Endothelial cell of umbilical vein (primary cell): Measurements from ENCODE around the gene GRAMD4. TPM values are rescaled to one million over a fixed set of nuclear protein-coding genes. Genes with fewer than 3 reads are reported as not detected.

Experiments
- BruUV-seq: library from RNA; stranded (reverse); fragments of 400-500 nt; replicated peaks from 2 replicates; lab custom pipeline; 2021; lab: Mats Ljungman, UMichigan
- CTCF ChIA-PET: fragments of 300-600, 350-600 bp; sonication (Branson Sonifier 250); formaldehyde crosslinking; loops from one replicate; lab custom pipeline; 2021; ENCODE audit warnings: antibody characterized with exemption, inconsistent platforms; lab: Charles Lee
- POLR2A ChIA-PET: fragments of 300-600, 350-600 bp; sonication (Branson Sonifier 250); formaldehyde crosslinking; loops from one replicate; lab custom pipeline; 2021; ENCODE audit warnings: antibody characterized with exemption, inconsistent platforms; lab: Charles Lee
- DNase-seq: peaks from one replicate; pipeline ENCODE4 v3.0.0-alpha.2; 2011; ENCODE audit warnings: low read depth, low spot score
- FAIRE-seq: peaks from 2 replicates; lab custom pipeline; 2011; peaks lifted over from hg19 to GRCh38; lab: Jason Lieb, UNC
- H2AFZ ChIP-seq: 2 replicates; pipeline ENCODE4 v1.6.0; 2012; ENCODE audit warnings: low read depth, low read length, control low read depth, inconsistent platforms
- H3K27ac ChIP-seq: 2 replicates; pipeline ENCODE4 v1.5.1; 2011; ENCODE audit warnings: low read depth, mild to moderate bottlenecking, control low read depth, low read length, moderate library complexity; ENCODE audit not compliant: insufficient read depth
- H3K27me3 ChIP-seq, 2 experiments: 2 replicates each; pipeline versions ENCODE4 v1.6.0 to v1.6.1; 2011; ENCODE audit warnings: low read length in 2 of 2, mixed read lengths in 1 of 2; ENCODE audit not compliant: control insufficient read depth in 2 of 2, insufficient read depth in 2 of 2
- H3K36me3 ChIP-seq, 2 experiments: 2 replicates in 1 of 2; 3 replicates in 1 of 2; pipeline ENCODE4 v1.5.1; 2011; ENCODE audit warnings: low read length in 2 of 2, mild to moderate bottlenecking in 1 of 2, moderate library complexity in 1 of 2; ENCODE audit not compliant: control insufficient read depth in 2 of 2, insufficient read depth in 2 of 2; ENCODE audit errors: extremely low read depth in 1 of 2
- H3K4me1 ChIP-seq: 3 replicates; pipeline ENCODE4 v1.5.1; 2011; ENCODE audit warnings: mild to moderate bottlenecking, low read length; ENCODE audit not compliant: control insufficient read depth, insufficient read depth; ENCODE audit errors: extremely low read depth
- H3K4me2 ChIP-seq: 2 replicates; pipeline ENCODE4 v1.6.1; 2011; ENCODE audit warnings: low read length, control low read depth, mixed read lengths; ENCODE audit not compliant: insufficient read depth
- H3K4me3 ChIP-seq, 3 experiments: fragments of 200-600 bp in 1 of 3; sonication (generic), shearing (Covaris generic) in 1 of 3; replicated peaks in 1 of 3; 2 replicates each; pipeline ENCODE4 v1.5.1; 2011 to 2016; ENCODE audit warnings: control low read depth in 3 of 3, low read length in 3 of 3, mild to moderate bottlenecking in 2 of 3, inconsistent platforms in 1 of 3, low read depth in 1 of 3, moderate library complexity in 1 of 3; ENCODE audit not compliant: insufficient read depth in 1 of 3
- H3K79me2 ChIP-seq: 2 replicates; pipeline ENCODE4 v1.6.0; 2012; ENCODE audit warnings: low read length, inconsistent platforms; ENCODE audit not compliant: control insufficient read depth, insufficient read depth
- H3K9ac ChIP-seq: replicated peaks from 2 replicates; pipeline ENCODE3; 2011; ENCODE audit warnings: low read length, control low read depth; ENCODE audit not compliant: insufficient read depth; ENCODE audit errors: extremely low read depth
- H3K9me1 ChIP-seq: replicated peaks from 3 replicates; pipeline ENCODE4 v1.6.0; 2011; ENCODE audit warnings: mild to moderate bottlenecking, low read length; ENCODE audit not compliant: control insufficient read depth, insufficient read depth; ENCODE audit errors: extremely low read depth
- H3K9me3 ChIP-seq: replicated peaks from 2 replicates; pipeline ENCODE4 v1.5.1; 2012; ENCODE audit warnings: low read length, inconsistent platforms; ENCODE audit not compliant: control insufficient read depth, insufficient read depth
- H4K20me1 ChIP-seq: replicated peaks from 2 replicates; pipeline ENCODE3; 2011; ENCODE audit warnings: mild to moderate bottlenecking, low read length; ENCODE audit not compliant: control insufficient read depth, insufficient read depth; ENCODE audit errors: extremely low read depth
- CTCF ChIP-seq, 2 donors: IDR thresholded peaks; 1 replicate in 1 of 2; 2 replicates in 1 of 2; pipeline ENCODE4 v1.5.1; 2011; ENCODE audit warnings: low read length in 2 of 2, mild to moderate bottlenecking in 2 of 2, moderate library complexity in 2 of 2, control low read depth in 1 of 2, inconsistent platforms in 1 of 2, low read depth in 1 of 2; ENCODE audit not compliant: insufficient read depth in 1 of 2; ENCODE audit errors: extremely low read depth in 1 of 2
- EZH2 ChIP-seq: IDR thresholded peaks from 2 replicates; pipeline ENCODE4 v1.6.1; 2012; ENCODE audit warnings: borderline replicate concordance, low read depth, mild to moderate bottlenecking, moderate library complexity, low read length, inconsistent platforms; ENCODE audit not compliant: severe bottlenecking
- FOS ChIP-seq: IDR thresholded peaks from 2 replicates; pipeline ENCODE4 v1.6.1; 2011; ENCODE audit warnings: mild to moderate bottlenecking, low read length, moderate library complexity, borderline replicate concordance; ENCODE audit not compliant: insufficient read depth
- JUN ChIP-seq: IDR thresholded peaks from 2 replicates; pipeline ENCODE4 v1.6.1; 2011; ENCODE audit warnings: borderline replicate concordance, low read depth; ENCODE audit not compliant: insufficient read length, insufficient read depth
- MAX ChIP-seq: IDR thresholded peaks from 2 replicates; pipeline ENCODE4 v1.6.1; 2011; ENCODE audit not compliant: insufficient read depth, insufficient read length
- MYC ChIP-seq: IDR thresholded peaks from one replicate; pipeline ENCODE4 v1.6.1; 2011; ENCODE audit warnings: mild to moderate bottlenecking, low read depth, low read length
- POLR2A ChIP-seq: IDR thresholded peaks from 2 replicates; pipeline ENCODE4 v1.6.1; 2012; ENCODE audit warnings: low read depth, mild to moderate bottlenecking, control low read depth, low read length
- POLR2AphosphoS5 ChIP-seq: IDR thresholded peaks from 2 replicates; pipeline ENCODE4 v1.6.1; 2012; ENCODE audit warnings: low read depth, mild to moderate bottlenecking, control low read depth, low read length, moderate library complexity; ENCODE audit not compliant: insufficient read depth
- dilution Hi-C: fragments of 300-500 bp; cut with MboI; formaldehyde crosslinking; loops from one replicate; pipeline ENCODE4 v1.15.0; 2019; ENCODE audit warnings: low sequenced_read_pairs; ENCODE audit not compliant: extremely low pct_ligation_motif_present
- intact Hi-C: fragments of 100-400 bp; cut with micrococcal nuclease; formaldehyde crosslinking; loops from one replicate; pipeline ENCODE4 v1.10.0; 2022
- polyA plus RNA-seq, 4 experiments: library from polyadenylated mRNA; depleted of rRNA in 3 of 4; stranded (reverse) in 3 of 4; unstranded in 1 of 4; fragments of >200 nt; gene quantifications; 2 replicates each; pipeline versions ENCODE4 v1.2.1 to v1.2.3, GENCODE V29; 2011 to 2012; ENCODE audit warnings: missing spikeins in 1 of 4
- total RNA-seq: library from RNA; stranded (reverse); gene quantifications from 2 replicates; pipeline ENCODE4 v1.2.3, GENCODE V29; 2021

The GRAMD4 gene
- total and polyA plus RNA-seq, 2 donors (not counting 3 experiments of a cell fraction or from before 2014, with no cell fraction given), result 5.9 to 14.8 TPM

- TF ChIP-seq CTCF (IDR thresholded peaks at IDR 0.05; ENCODE audit: extremely low read depth in 1 of 2, insufficient read depth in 1 of 2, low read depth in 1 of 2, low read length in 2 of 2) (no peak), POLR2A (no peak), POLR2AphosphoS5 (no peak), EZH2 (no peak), MAX (no peak), FOS (no peak), JUN (no peak), MYC (no peak)
These were observed 74.4 kb downstream of the GRAMD4 start for GRCh38 chr22:46694416-46695170.

More at GRCh38 chr22:46694416-46695170, 74.4 kb downstream of the GRAMD4 start:
- H3K27ac ChIP-seq, result no peak overlapping the region
- H3K79me2 ChIP-seq, result no peaks in the 10 kb centered on the region
- no peaks in the 10 kb centered on the region for H3K27me3 ChIP-seq
- BruUV-seq, result no TSS peak
- intact Hi-C loops (no loop called here), dilution Hi-C loops (no loop called here)
- H3K4me2 ChIP-seq, result no peak overlapping the region
- CTCF ChIA-PET, result no interaction called here
- H3K36me3 ChIP-seq, result peaks cover 52 to 65% of the 10 kb centered on the region in 2 experiments
- no peak overlapping the region for H2AFZ ChIP-seq
- no peaks in the 10 kb centered on the region for H3K9me3 ChIP-seq
- FAIRE-seq (no peak), DNase-seq (no peak)
- no peak overlapping the region for H3K4me3 ChIP-seq
- POLR2A ChIA-PET, result no interaction called here
- H4K20me1 ChIP-seq, result no peaks in the 10 kb centered on the region
- no peaks in the 10 kb centered on the region for H3K4me1 ChIP-seq
- H3K9me1 ChIP-seq, result no peaks in the 10 kb centered on the region
- no peak overlapping the region for H3K9ac ChIP-seq
